ENCODE data around the gene TTYH2. TPM values are rescaled to one million over a fixed set of nuclear protein-coding genes. Genes with fewer than 3 reads are reported as not detected.

TTYH2 gene
- total and polyA plus RNA-seq, 2 donors (not counting 1 experiment from before 2014, with no cell fraction given), result 3.0 to 3.1 TPM

DNA sequence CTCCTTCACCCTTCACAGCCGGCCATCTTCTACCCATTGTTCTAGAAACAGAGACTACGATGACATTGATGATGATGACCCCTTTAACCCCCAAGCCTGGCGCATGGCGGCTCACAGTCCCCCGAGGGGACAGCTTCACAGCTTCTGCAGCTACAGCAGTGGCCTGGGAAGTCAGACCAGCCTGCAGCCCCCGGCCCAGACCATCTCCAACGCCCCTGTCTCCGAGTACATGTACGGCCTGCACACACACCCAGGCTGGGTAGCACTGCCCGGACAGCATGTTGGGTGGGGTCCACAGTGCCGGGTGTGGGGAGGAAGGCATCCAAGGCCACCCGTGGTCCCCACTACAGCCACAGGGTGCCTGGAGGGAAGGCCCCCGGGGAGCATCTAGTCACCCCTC lies 39.7 kb downstream of the TTYH2 start:
- Histone ChIP-seq H3K9ac (ENCODE audit: low read length) (no peak overlapping the region), H3K4me2 (replicated peaks; ENCODE audit: low read depth, low read length, poor library complexity, severe bottlenecking) (no peak overlapping the region), H3K27me3 (replicated peaks in 1 of 4; ENCODE audit: control extremely low read depth in 1 of 4, control insufficient read depth in 3 of 4, insufficient read depth in 4 of 4, low read length in 3 of 4) (peaks cover 0 to 2% (median 0%) of the 10 kb centered on the region in 4 experiments), H3K27ac (ENCODE audit: low read length in 2 of 2) (no peak overlapping the region), H3K79me2 (ENCODE audit: control insufficient read depth, insufficient read depth, low read length) (no peaks in the 10 kb centered on the region), H3K4me3 (ENCODE audit: control extremely low read depth in 1 of 5, extremely low read depth in 1 of 5, insufficient read depth in 1 of 5, low read depth in 2 of 5, low read length in 4 of 5) (no peak overlapping the region), H3K9me3 (ENCODE audit: control extremely low read depth in 1 of 3, control insufficient read depth in 2 of 3, insufficient read depth in 1 of 3, low read length in 2 of 3) (no peaks in the 10 kb centered on the region), H3K36me3 (replicated peaks in 1 of 2; ENCODE audit: control extremely low read depth in 1 of 2, control insufficient read depth in 1 of 2, extremely low read depth in 1 of 2, insufficient read depth in 2 of 2, low read length in 1 of 2) (no peaks in the 10 kb centered on the region), H4K20me1 (ENCODE audit: control insufficient read depth, insufficient read depth, low read length, poor library complexity, severe bottlenecking) (no peaks in the 10 kb centered on the region), H3K4me1 (ENCODE audit: control insufficient read depth in 2 of 2, insufficient read depth in 2 of 2, low read length in 2 of 2) (no peaks in the 10 kb centered on the region), H2AFZ (ENCODE audit: insufficient read depth, low read depth, low read length, poor library complexity, severe bottlenecking) (no peak overlapping the region)
- DNase-seq (no peak), ATAC-seq (ENCODE audit: low read depth) (no peak)
- WGBS (ENCODE audit: insufficient coverage), result 93% methylated on average over 12 of the region's 13 CpGs
- ChIA-PET POLR2A (no interaction called here), CTCF (no interaction called here)
- Mint-ChIP-seq H3K4me1 (no peaks in the 10 kb centered on the region), H3K9me3 (ENCODE audit: insufficient read depth) (no peaks in the 10 kb centered on the region), H3K27ac (no peak overlapping the region), H3K27me3 (no peaks in the 10 kb centered on the region), H3K4me3 (no peak overlapping the region)
- intact Hi-C loops (cut with micrococcal nuclease), result no loop called here
- TF ChIP-seq, protein P1, sequence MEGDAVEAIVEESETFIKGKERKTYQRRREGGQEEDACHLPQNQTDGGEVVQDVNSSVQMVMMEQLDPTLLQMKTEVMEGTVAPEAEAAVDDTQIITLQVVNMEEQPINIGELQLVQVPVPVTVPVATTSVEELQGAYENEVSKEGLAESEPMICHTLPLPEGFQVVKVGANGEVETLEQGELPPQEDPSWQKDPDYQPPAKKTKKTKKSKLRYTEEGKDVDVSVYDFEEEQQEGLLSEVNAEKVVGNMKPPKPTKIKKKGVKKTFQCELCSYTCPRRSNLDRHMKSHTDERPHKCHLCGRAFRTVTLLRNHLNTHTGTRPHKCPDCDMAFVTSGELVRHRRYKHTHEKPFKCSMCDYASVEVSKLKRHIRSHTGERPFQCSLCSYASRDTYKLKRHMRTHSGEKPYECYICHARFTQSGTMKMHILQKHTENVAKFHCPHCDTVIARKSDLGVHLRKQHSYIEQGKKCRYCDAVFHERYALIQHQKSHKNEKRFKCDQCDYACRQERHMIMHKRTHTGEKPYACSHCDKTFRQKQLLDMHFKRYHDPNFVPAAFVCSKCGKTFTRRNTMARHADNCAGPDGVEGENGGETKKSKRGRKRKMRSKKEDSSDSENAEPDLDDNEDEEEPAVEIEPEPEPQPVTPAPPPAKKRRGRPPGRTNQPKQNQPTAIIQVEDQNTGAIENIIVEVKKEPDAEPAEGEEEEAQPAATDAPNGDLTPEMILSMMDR (IDR thresholded peaks at IDR 0.05), result no peak
- TF ChIP-seq EZH2 (IDR thresholded peaks at IDR 0.05; ENCODE audit: borderline replicate concordance, insufficient read depth, low read depth, low read length, poor library complexity, severe bottlenecking), result no peak

- H2AFZ ChIP-seq (ENCODE audit: insufficient read depth, low read depth, low read length, poor library complexity, severe bottlenecking), result no peak overlapping the region
- POLR2A ChIA-PET, result no interaction called here
Observed at GRCh38 chr17:74257311-74257710, 43.9 kb downstream of the TTYH2 start.

More at GRCh38 chr17:74257311-74257710, 43.9 kb downstream of the TTYH2 start:
- DNase-seq (no peak), ATAC-seq (ENCODE audit: low read depth) (no peak)
- H3K27ac Mint-ChIP-seq, result no peak overlapping the region
- H3K4me3 ChIP-seq (ENCODE audit: control extremely low read depth in 1 of 5, extremely low read depth in 1 of 5, insufficient read depth in 1 of 5, low read depth in 2 of 5, low read length in 4 of 5), result no peak overlapping the region
- no peaks in the 10 kb centered on the region for H3K36me3 ChIP-seq (replicated peaks in 1 of 2; ENCODE audit: control extremely low read depth in 1 of 2, control insufficient read depth in 1 of 2, extremely low read depth in 1 of 2, insufficient read depth in 2 of 2, low read length in 1 of 2)
- H3K9me3 Mint-ChIP-seq (ENCODE audit: insufficient read depth), result no peaks in the 10 kb centered on the region
- no peaks in the 10 kb centered on the region for H4K20me1 ChIP-seq (ENCODE audit: control insufficient read depth, insufficient read depth, low read length, poor library complexity, severe bottlenecking)
- H3K9ac ChIP-seq (ENCODE audit: low read length), result no peak overlapping the region
- CTCF ChIA-PET, result no interaction called here
- intact Hi-C loops (cut with micrococcal nuclease), result no loop called here
- H3K4me1 ChIP-seq (ENCODE audit: control insufficient read depth in 2 of 2, insufficient read depth in 2 of 2, low read length in 2 of 2), result no peaks in the 10 kb centered on the region
- H3K27me3 Mint-ChIP-seq, result no peaks in the 10 kb centered on the region
- no peaks in the 10 kb centered on the region for H3K9me3 ChIP-seq (ENCODE audit: control extremely low read depth in 1 of 3, control insufficient read depth in 2 of 3, insufficient read depth in 1 of 3, low read length in 2 of 3)
- H3K4me2 ChIP-seq (replicated peaks; ENCODE audit: low read depth, low read length, poor library complexity, severe bottlenecking), result no peak overlapping the region
- 94% methylated on average over 10 of the region's 10 CpGs for WGBS (ENCODE audit: insufficient coverage)
- H3K27me3 ChIP-seq (replicated peaks in 1 of 4; ENCODE audit: control extremely low read depth in 1 of 4, control insufficient read depth in 3 of 4, insufficient read depth in 4 of 4, low read length in 3 of 4), result no peaks in the 10 kb centered on the region
- no peaks in the 10 kb centered on the region for H3K4me1 Mint-ChIP-seq
- H3K4me3 Mint-ChIP-seq, result no peak overlapping the region
- no peak overlapping the region for H3K27ac ChIP-seq (ENCODE audit: low read length in 2 of 2)
- H3K79me2 ChIP-seq (ENCODE audit: control insufficient read depth, insufficient read depth, low read length), result no peaks in the 10 kb centered on the region
- TF ChIP-seq, protein P1 (IDR thresholded peaks at IDR 0.05), result no peak
- TF ChIP-seq EZH2 (IDR thresholded peaks at IDR 0.05; ENCODE audit: borderline replicate concordance, insufficient read depth, low read depth, low read length, poor library complexity, severe bottlenecking), result no peak
